Vagina (tissue), 2 donors: ENCODE measurements around the gene PDE7B. TPM values are rescaled to one million over a fixed set of nuclear protein-coding genes. Genes with fewer than 3 reads are reported as not detected.

Experiments
- DNase-seq, 2 donors: peaks; one replicate each; pipeline ENCODE4 v3.0.0-alpha.2; 2017; ENCODE audit errors: extremely low spot score in 2 of 2
- H3K27ac ChIP-seq: fragments of 200-600 bp; sonication (generic); one replicate; pipeline ENCODE4 v1.5.1; 2019
- H3K27me3 ChIP-seq: fragments of 200-600 bp; sonication (generic); one replicate; pipeline ENCODE4 v1.5.1; 2019
- H3K36me3 ChIP-seq, 2 donors: fragments of 200-600 bp; sonication (generic); one replicate each; pipeline ENCODE4 v1.5.1; 2017 to 2019
- H3K4me1 ChIP-seq: fragments of 200-600 bp; sonication (generic); one replicate; pipeline ENCODE4 v1.5.1; 2019
- H3K4me3 ChIP-seq, 2 donors: fragments of 200-600 bp; sonication (generic); 1 replicate in 1 of 2; 2 replicates in 1 of 2; pipeline ENCODE4 v1.5.1; 2016 to 2019
- H3K9me3 ChIP-seq: fragments of 200-600 bp; sonication (generic); one replicate; pipeline ENCODE4 v1.5.1; 2019
- POLR2A ChIP-seq, 2 donors: fragments of 450-650 bp; IDR thresholded peaks; one replicate each; pipeline ENCODE4 v1.6.1; 2017; ENCODE audit warnings: antibody characterized with exemption in 2 of 2, mild to moderate bottlenecking in 2 of 2, moderate library complexity in 2 of 2
- POLR2AphosphoS5 ChIP-seq, 2 donors: sonication (generic); formaldehyde crosslinking; IDR thresholded peaks; one replicate each; pipeline ENCODE4 v1.9.0; 2017; ENCODE audit warnings: antibody characterized with exemption in 2 of 2, mild to moderate bottlenecking in 2 of 2, low read depth in 1 of 2; ENCODE audit not compliant: insufficient read depth in 1 of 2
- intact Hi-C: fragments of 100-400 bp; cut with DNase I; formaldehyde crosslinking; loops from one replicate; pipeline ENCODE4 v1.15.1; 2023
- total RNA-seq: library from RNA; depleted of rRNA; stranded (reverse); fragments of >200 nt; gene quantifications from one replicate; pipeline ENCODE4 v1.2.3, GENCODE V29; 2016
- TF ChIP-seq, protein P1 (sequence below), 3 experiments: fragments of 450-650 bp in 2 of 3; fragments of 200-600 bp in 1 of 3; sonication (generic) in 1 of 3; IDR thresholded peaks; one replicate each; pipeline ENCODE4 v1.5.1; 2017 to 2019; ENCODE audit warnings: antibody characterized with exemption in 3 of 3, mild to moderate bottlenecking in 2 of 3, moderate library complexity in 2 of 3

PDE7B gene
- total RNA-seq, 1 donor from 2014 or later, result 6.9 TPM

- Histone ChIP-seq H3K27ac (no peak overlapping the region), H3K4me3 (no peak overlapping the region), H3K9me3 (no peaks in the 10 kb centered on the region), H3K36me3 (no peaks in the 10 kb centered on the region), H3K27me3 (no peaks in the 10 kb centered on the region), H3K4me1 (no peaks in the 10 kb centered on the region)
- DNase-seq, result no peak
- intact Hi-C loops, result no loop called here
- TF ChIP-seq, protein P1, sequence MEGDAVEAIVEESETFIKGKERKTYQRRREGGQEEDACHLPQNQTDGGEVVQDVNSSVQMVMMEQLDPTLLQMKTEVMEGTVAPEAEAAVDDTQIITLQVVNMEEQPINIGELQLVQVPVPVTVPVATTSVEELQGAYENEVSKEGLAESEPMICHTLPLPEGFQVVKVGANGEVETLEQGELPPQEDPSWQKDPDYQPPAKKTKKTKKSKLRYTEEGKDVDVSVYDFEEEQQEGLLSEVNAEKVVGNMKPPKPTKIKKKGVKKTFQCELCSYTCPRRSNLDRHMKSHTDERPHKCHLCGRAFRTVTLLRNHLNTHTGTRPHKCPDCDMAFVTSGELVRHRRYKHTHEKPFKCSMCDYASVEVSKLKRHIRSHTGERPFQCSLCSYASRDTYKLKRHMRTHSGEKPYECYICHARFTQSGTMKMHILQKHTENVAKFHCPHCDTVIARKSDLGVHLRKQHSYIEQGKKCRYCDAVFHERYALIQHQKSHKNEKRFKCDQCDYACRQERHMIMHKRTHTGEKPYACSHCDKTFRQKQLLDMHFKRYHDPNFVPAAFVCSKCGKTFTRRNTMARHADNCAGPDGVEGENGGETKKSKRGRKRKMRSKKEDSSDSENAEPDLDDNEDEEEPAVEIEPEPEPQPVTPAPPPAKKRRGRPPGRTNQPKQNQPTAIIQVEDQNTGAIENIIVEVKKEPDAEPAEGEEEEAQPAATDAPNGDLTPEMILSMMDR (IDR thresholded peaks at IDR 0.05), result no peak
- no peak for TF ChIP-seq POLR2A (IDR thresholded peaks at IDR 0.05)
- TF ChIP-seq POLR2AphosphoS5 (IDR thresholded peaks at IDR 0.05; ENCODE audit: insufficient read depth in 1 of 2, low read depth in 1 of 2), result no peak
Measured at GRCh38 chr6:136181861-136182260, 330.4 kb downstream of the PDE7B start.

- intact Hi-C loops, result no loop called here
- no peak overlapping the region for H3K27ac ChIP-seq
Measured at GRCh38 chr6:136184738-136185137, 333.2 kb downstream of the PDE7B start.

GRCh38 chr6:136186363-136186762 is 334.9 kb downstream of the PDE7B start:
- Histone ChIP-seq H3K36me3 (no peaks in the 10 kb centered on the region), H3K27me3 (no peaks in the 10 kb centered on the region), H3K9me3 (no peaks in the 10 kb centered on the region), H3K27ac (no peak overlapping the region), H3K4me1 (no peaks in the 10 kb centered on the region), H3K4me3 (no peak overlapping the region)
- intact Hi-C loops, result no loop called here
- TF ChIP-seq POLR2AphosphoS5 (IDR thresholded peaks at IDR 0.05; ENCODE audit: insufficient read depth in 1 of 2, low read depth in 1 of 2) (no peak), POLR2A (IDR thresholded peaks at IDR 0.05) (no peak)
- TF ChIP-seq, protein P1 (IDR thresholded peaks at IDR 0.05), result no peak
- DNase-seq, result no peak

More at GRCh38 chr6:136184738-136185137, 333.2 kb downstream of the PDE7B start:
- Histone ChIP-seq H3K4me1 (no peaks in the 10 kb centered on the region), H3K9me3 (no peaks in the 10 kb centered on the region), H3K36me3 (no peaks in the 10 kb centered on the region), H3K27me3 (no peaks in the 10 kb centered on the region), H3K4me3 (no peak overlapping the region)
- no peak for DNase-seq
- TF ChIP-seq, protein P1 (IDR thresholded peaks at IDR 0.05), result no peak
- TF ChIP-seq POLR2AphosphoS5 (IDR thresholded peaks at IDR 0.05; ENCODE audit: insufficient read depth in 1 of 2, low read depth in 1 of 2) (no peak), POLR2A (IDR thresholded peaks at IDR 0.05) (no peak)

DNA sequence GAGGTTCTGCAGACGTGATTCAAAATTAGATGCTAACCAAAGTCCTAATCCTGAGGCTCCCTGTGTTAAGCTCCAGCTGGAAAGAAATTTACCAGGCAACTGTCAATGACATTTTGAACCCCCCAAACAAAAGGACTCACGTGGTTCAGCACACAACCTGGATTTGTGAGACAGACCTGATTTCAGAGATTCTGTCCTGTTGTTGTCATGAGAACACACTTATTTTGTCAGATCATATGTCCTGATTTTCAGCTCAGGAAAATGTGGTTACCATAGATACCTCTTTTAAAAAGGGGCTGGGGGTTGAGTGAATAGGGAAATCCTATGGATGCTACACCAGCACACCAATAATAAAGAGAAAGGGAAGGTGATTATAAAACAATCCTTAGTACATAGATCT is 337.0 kb downstream of the PDE7B start:
- Histone ChIP-seq H3K36me3 (no peaks in the 10 kb centered on the region), H3K27me3 (no peaks in the 10 kb centered on the region), H3K4me1 (no peaks in the 10 kb centered on the region), H3K4me3 (no peak overlapping the region), H3K27ac (no peak overlapping the region), H3K9me3 (no peaks in the 10 kb centered on the region)
- no peak for TF ChIP-seq POLR2AphosphoS5 (IDR thresholded peaks at IDR 0.05; ENCODE audit: insufficient read depth in 1 of 2, low read depth in 1 of 2)
- TF ChIP-seq, protein P1 (IDR thresholded peaks at IDR 0.05), result no peak
- TF ChIP-seq POLR2A (IDR thresholded peaks at IDR 0.05), result no peak
- intact Hi-C loops, result no loop called here
- DNase-seq, result no peak

GRCh38 chr6:136189104-136189503 is 337.6 kb downstream of the PDE7B start:
- no peaks in the 10 kb centered on the region for H3K4me1 ChIP-seq
- TF ChIP-seq, protein P1 (IDR thresholded peaks at IDR 0.05), result no peak
- TF ChIP-seq POLR2AphosphoS5 (IDR thresholded peaks at IDR 0.05; ENCODE audit: insufficient read depth in 1 of 2, low read depth in 1 of 2) (no peak), POLR2A (IDR thresholded peaks at IDR 0.05) (no peak)
- H3K27me3 ChIP-seq, result no peaks in the 10 kb centered on the region
- H3K4me3 ChIP-seq, result no peak overlapping the region
- H3K27ac ChIP-seq, result no peak overlapping the region
- intact Hi-C loops, result no loop called here
- no peaks in the 10 kb centered on the region for H3K9me3 ChIP-seq
- no peak for DNase-seq
- no peaks in the 10 kb centered on the region for H3K36me3 ChIP-seq
